ENCODE results near the gene LRRTM4.

Gene LRRTM4

DNA sequence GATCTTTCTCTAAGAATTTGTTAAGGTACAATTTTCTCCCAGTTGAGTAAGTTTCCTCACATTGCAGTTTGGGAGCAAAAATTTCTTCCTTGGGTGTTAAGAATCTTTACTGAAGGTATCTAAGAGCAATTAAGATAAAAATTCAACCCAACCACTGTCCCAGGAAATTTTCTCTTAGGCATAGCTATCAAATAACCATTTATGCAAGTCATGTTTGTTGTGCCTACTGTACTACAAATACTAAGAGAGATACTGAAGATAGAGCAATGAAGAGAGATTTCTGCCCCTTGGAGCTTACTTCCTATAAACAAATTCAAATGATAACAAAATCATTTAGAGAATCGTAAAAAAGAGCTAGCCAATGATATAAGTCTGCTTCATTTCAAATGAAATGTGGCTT lies 402.8 kb downstream of the LRRTM4 start:
- no peak overlapping the region for H3K4me3 ChIP-seq (ENCODE audit: control insufficient read depth, low read depth, low read length)
- TF ChIP-seq, protein P1, sequence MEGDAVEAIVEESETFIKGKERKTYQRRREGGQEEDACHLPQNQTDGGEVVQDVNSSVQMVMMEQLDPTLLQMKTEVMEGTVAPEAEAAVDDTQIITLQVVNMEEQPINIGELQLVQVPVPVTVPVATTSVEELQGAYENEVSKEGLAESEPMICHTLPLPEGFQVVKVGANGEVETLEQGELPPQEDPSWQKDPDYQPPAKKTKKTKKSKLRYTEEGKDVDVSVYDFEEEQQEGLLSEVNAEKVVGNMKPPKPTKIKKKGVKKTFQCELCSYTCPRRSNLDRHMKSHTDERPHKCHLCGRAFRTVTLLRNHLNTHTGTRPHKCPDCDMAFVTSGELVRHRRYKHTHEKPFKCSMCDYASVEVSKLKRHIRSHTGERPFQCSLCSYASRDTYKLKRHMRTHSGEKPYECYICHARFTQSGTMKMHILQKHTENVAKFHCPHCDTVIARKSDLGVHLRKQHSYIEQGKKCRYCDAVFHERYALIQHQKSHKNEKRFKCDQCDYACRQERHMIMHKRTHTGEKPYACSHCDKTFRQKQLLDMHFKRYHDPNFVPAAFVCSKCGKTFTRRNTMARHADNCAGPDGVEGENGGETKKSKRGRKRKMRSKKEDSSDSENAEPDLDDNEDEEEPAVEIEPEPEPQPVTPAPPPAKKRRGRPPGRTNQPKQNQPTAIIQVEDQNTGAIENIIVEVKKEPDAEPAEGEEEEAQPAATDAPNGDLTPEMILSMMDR (IDR thresholded peaks at IDR 0.05; ENCODE audit: control insufficient read depth, insufficient read depth, low read depth, low read length, missing control alignments): no peak
- DNase-seq (ENCODE audit: low read depth): no peak

DNA sequence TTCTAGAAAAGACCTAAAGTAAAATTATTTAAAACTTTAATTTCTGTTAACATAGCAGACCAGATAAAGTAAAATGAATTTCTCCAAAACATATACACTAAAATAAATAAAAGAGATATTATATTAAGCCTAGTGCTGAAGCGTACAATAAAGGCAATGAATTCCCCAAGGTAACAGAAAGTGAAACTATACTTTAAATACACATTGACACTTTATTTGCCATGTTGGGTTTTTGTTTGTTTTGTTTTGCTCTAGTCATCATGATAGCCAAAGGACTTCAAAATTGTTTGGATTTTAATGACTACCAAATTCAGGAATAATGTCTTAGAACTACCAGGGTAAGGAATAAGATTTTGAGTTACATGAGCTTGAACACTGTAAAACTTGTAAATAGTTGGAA lies 413.3 kb downstream of the LRRTM4 start:
- DNase-seq (ENCODE audit: low read depth): no peak
- TF ChIP-seq, protein P1 (IDR thresholded peaks at IDR 0.05; ENCODE audit: control insufficient read depth, insufficient read depth, low read depth, low read length, missing control alignments): no peak
- no peak overlapping the region for H3K4me3 ChIP-seq (ENCODE audit: control insufficient read depth, low read depth, low read length)

DNA sequence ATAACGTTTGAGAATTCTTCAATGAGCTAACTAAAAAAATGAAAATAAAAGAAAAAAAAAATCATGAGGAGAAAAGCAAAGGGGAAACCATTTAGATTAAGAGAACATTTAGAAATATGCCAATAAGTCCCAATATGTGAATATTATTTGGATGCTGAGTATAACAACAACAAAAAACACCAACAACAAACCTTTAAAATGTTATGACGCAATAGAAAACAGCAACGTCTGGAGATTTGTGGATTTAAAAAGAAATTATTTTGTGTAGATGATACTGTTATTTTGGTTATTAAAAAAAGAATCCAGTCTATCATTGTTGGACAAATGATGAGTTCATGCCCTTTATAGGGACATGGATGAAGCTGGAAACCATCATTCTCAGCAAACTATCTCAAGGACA lies 417.2 kb downstream of the LRRTM4 start:
- no peak for DNase-seq (ENCODE audit: low read depth)
- no peak overlapping the region for H3K4me3 ChIP-seq (ENCODE audit: control insufficient read depth, low read depth, low read length)
- TF ChIP-seq, protein P1 (IDR thresholded peaks at IDR 0.05; ENCODE audit: control insufficient read depth, insufficient read depth, low read depth, low read length, missing control alignments): no peak

DNA sequence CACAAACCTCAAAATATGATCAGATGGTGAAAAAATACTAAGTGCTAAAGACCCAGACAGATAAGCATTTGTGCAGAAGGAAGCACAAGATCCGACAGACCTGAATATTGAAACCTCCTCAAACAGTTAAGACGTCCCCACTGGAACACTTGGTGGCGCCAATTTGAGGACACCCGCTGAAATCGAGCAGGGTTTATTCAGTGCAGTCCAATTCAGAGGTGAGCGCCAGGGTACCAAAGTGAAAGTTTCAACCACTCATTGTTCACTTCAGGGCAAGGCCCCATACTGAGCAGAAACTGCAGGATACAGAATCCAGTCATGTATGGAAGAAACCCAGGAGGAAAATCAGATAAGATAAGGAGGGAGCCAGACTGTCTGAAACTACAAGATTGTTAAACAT lies 417.6 kb downstream of the LRRTM4 start:
- TF ChIP-seq, protein P1 (IDR thresholded peaks at IDR 0.05; ENCODE audit: control insufficient read depth, insufficient read depth, low read depth, low read length, missing control alignments): no peak
- no peak for DNase-seq (ENCODE audit: low read depth)

DNA sequence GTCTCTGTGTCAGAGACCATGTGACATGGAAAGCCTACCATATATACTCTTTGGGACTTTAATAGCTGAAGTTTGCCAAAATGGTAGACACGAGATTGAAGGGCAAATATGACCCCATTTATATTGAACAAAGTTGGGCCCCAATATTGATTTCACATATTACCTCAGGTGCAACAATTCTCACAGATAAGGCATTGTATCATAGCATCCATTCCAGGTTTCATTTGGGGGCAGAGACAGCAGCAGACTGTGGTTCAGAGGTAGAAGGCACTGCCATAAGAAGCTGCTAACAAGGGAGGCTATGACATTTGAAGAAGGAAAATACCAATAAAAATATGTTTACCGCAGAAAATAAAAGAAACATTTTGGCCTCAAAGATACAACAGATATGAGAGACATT lies 419.2 kb downstream of the LRRTM4 start:
- DNase-seq (ENCODE audit: low read depth): no peak
- H3K4me3 ChIP-seq (ENCODE audit: control insufficient read depth, low read depth, low read length): no peak overlapping the region
- TF ChIP-seq, protein P1 (IDR thresholded peaks at IDR 0.05; ENCODE audit: control insufficient read depth, insufficient read depth, low read depth, low read length, missing control alignments): no peak

More for the DNA sequence above, 417.6 kb downstream of the LRRTM4 start:
- no peak overlapping the region for H3K4me3 ChIP-seq (ENCODE audit: control insufficient read depth, low read depth, low read length)

DNA sequence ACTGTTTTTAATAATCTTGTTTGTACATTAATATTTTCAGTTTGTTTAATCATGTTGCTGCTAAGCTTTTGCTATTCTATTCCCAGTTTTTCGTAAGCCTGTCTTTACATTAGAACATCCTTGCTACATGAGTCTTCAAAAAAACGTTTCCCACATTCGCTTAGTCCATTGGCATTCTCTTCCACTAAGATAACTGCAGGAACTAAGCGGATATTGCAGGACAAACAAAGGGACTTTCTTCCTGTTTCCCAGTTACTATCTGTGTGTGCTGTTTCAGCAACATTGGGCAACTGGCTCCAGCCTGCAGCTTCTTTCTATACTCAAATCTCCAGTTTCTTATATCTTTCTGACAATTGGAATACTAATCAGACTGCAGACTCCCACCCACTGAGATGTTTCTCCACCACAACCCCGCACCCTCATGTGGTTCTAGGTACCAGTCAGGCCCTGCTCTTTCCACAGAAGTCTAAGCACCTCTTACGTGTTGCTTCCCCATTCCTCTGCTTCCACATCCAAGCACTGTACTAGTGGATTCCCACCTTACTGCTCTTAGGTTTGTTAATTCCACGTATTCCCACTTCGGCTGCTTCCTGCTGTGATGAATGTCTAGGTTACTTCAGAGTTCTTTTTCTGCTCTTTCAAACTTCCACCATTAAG lies 420.3 kb downstream of the LRRTM4 start:
- DNase-seq (ENCODE audit: low read depth): no peak
- TF ChIP-seq, protein P1 (IDR thresholded peaks at IDR 0.05; ENCODE audit: control insufficient read depth, insufficient read depth, low read depth, low read length, missing control alignments): no peak
- no peak overlapping the region for H3K4me3 ChIP-seq (ENCODE audit: control insufficient read depth, low read depth, low read length)

Measured in AG09309 (cell line).